Measurements from ENCODE around the gene GAREM1.
"Not testable (repeated sequence)": the region's sequence is repeated elsewhere in the genome, so short reads cannot be mapped to it uniquely, and the experiment has no call there.

Gene GAREM1

GRCh38 chr18:32291623-32292022, 179.1 kb downstream of the GAREM1 start:
- not testable (repeated sequence) for DNase-seq (ENCODE audit: low read depth, low spot score)

- DNase-seq (ENCODE audit: low read depth, low spot score), result no peak
These were observed 179.9 kb downstream of the GAREM1 start for GRCh38 chr18:32290810-32291209.

GRCh38 chr18:32289483-32290075, 181.1 kb downstream of the GAREM1 start:
- DNase-seq (ENCODE audit: low read depth, low spot score), result peak; percentile 35

GRCh38 chr18:32287873-32288272, 182.8 kb downstream of the GAREM1 start:
- no peak for DNase-seq (ENCODE audit: low read depth, low spot score)

GRCh38 chr18:32287249-32287648, 183.4 kb downstream of the GAREM1 start:
- DNase-seq (ENCODE audit: low read depth, low spot score), result no peak

- DNase-seq (ENCODE audit: low read depth, low spot score), result no peak
These were observed 183.9 kb downstream of the GAREM1 start for GRCh38 chr18:32286749-32287148.

- DNase-seq (ENCODE audit: low read depth, low spot score), result no peak
These were observed 186.4 kb downstream of the GAREM1 start for GRCh38 chr18:32284284-32284683.

- no peak for DNase-seq (ENCODE audit: low read depth, low spot score)
These were observed 189.8 kb downstream of the GAREM1 start for GRCh38 chr18:32280911-32281310.

GRCh38 chr18:32280188-32280783, 190.4 kb downstream of the GAREM1 start:
- DNase-seq (ENCODE audit: low read depth, low spot score), result no peak

GRCh38 chr18:32278177-32278799, 192.4 kb downstream of the GAREM1 start:
- DNase-seq (ENCODE audit: low read depth, low spot score), result no peak

GRCh38 chr18:32277549-32277948, 193.1 kb downstream of the GAREM1 start:
- DNase-seq (ENCODE audit: low read depth, low spot score), result no peak

- no peak for DNase-seq (ENCODE audit: low read depth, low spot score)
These were observed 193.8 kb downstream of the GAREM1 start for GRCh38 chr18:32276906-32277305.

GRCh38 chr18:32276256-32276655, 194.4 kb downstream of the GAREM1 start:
- no peak for DNase-seq (ENCODE audit: low read depth, low spot score)

GRCh38 chr18:32275221-32275620, 195.5 kb downstream of the GAREM1 start:
- DNase-seq (ENCODE audit: low read depth, low spot score), result no peak

- DNase-seq (ENCODE audit: low read depth, low spot score), result no peak
These were observed 196.4 kb downstream of the GAREM1 start for GRCh38 chr18:32274307-32274706.

- DNase-seq (ENCODE audit: low read depth, low spot score), result no peak
These were observed 198.9 kb downstream of the GAREM1 start for GRCh38 chr18:32271672-32272208.

- DNase-seq (ENCODE audit: low read depth, low spot score), result no peak
These were observed 200.3 kb downstream of the GAREM1 start for GRCh38 chr18:32270341-32270740.

GRCh38 chr18:32267463-32267862, 203.2 kb downstream of the GAREM1 start:
- DNase-seq (ENCODE audit: low read depth, low spot score), result no peak

GRCh38 chr18:32264401-32264800, 206.3 kb downstream of the GAREM1 start:
- DNase-seq (ENCODE audit: low read depth, low spot score), result no peak

- DNase-seq (ENCODE audit: low read depth, low spot score), result no peak
These were observed 208.6 kb downstream of the GAREM1 start for GRCh38 chr18:32262092-32262491.

GRCh38 chr18:32261003-32261402, 209.7 kb downstream of the GAREM1 start:
- DNase-seq (ENCODE audit: low read depth, low spot score), result no peak

GRCh38 chr18:32259553-32259952, 211.1 kb downstream of the GAREM1 start:
- no peak for DNase-seq (ENCODE audit: low read depth, low spot score)
